Astrocyte of the cerebellum (primary cell): Measurements from ENCODE around the gene COL27A1.

Experiments
- DNase-seq: peaks from one replicate; pipeline ENCODE4 v3.0.0-alpha.2; 2011; ENCODE audit warnings: low read depth
- H3K4me3 ChIP-seq: 2 replicates; pipeline ENCODE4 v1.5.1; 2011; ENCODE audit warnings: mild to moderate bottlenecking, low read depth, low read length, moderate library complexity
- CTCF ChIP-seq: IDR thresholded peaks from 2 replicates; pipeline ENCODE4 v1.5.1; 2012; ENCODE audit warnings: low read length, low read depth, moderate library complexity, mild to moderate bottlenecking; ENCODE audit errors: missing control alignments
- in situ Hi-C: cut with HindIII; loops from 2 replicates; pipeline ENCODE4 v1.10.0; 2017; ENCODE audit warnings: low sequenced_read_pairs

Gene COL27A1

GRCh38 chr9:114344188-114344566 lies 188.8 kb downstream of the COL27A1 start:
- DNase-seq = no peak
- TF ChIP-seq CTCF = no peak
- in situ Hi-C loops = no loop called here
- H3K4me3 ChIP-seq = no peak overlapping the region

- no peak overlapping the region for H3K4me3 ChIP-seq
- in situ Hi-C loops = no loop called here
- no peak for DNase-seq
- TF ChIP-seq CTCF = no peak
Measured at GRCh38 chr9:114344692-114345091, 189.4 kb downstream of the COL27A1 start.

GRCh38 chr9:114345493-114346065 lies 190.2 kb downstream of the COL27A1 start:
- no peak for TF ChIP-seq CTCF
- in situ Hi-C loops = no loop called here
- DNase-seq = no peak
- no peak overlapping the region for H3K4me3 ChIP-seq

- TF ChIP-seq CTCF = no peak
- DNase-seq = no peak
- in situ Hi-C loops = no loop called here
- H3K4me3 ChIP-seq = no peak overlapping the region
Measured at GRCh38 chr9:114346146-114346545, 190.8 kb downstream of the COL27A1 start.

- in situ Hi-C loops = no loop called here
Measured at GRCh38 chr9:114347675-114348074, 192.3 kb downstream of the COL27A1 start.

GRCh38 chr9:114348261-114348905 lies 193.0 kb downstream of the COL27A1 start:
- in situ Hi-C loops = no loop called here

More at GRCh38 chr9:114347675-114348074, 192.3 kb downstream of the COL27A1 start:
- no peak for TF ChIP-seq CTCF
- no peak overlapping the region for H3K4me3 ChIP-seq
- no peak for DNase-seq

More at GRCh38 chr9:114348261-114348905, 193.0 kb downstream of the COL27A1 start:
- no peak for TF ChIP-seq CTCF
- no peak overlapping the region for H3K4me3 ChIP-seq
- DNase-seq = no peak
